Activated CD8-positive, alpha-beta memory T cell treated with anti-CD3 and anti-CD28 coated beads, Interleukin-2, amount 50 U/mL, for 4 hours (primary cell): ENCODE results near the gene TMPRSS15.

ENCODE experiments used
- DNase-seq: peaks from one replicate; pipeline ENCODE4 v3.0.0-alpha.2; 2020

TMPRSS15 gene

DNA sequence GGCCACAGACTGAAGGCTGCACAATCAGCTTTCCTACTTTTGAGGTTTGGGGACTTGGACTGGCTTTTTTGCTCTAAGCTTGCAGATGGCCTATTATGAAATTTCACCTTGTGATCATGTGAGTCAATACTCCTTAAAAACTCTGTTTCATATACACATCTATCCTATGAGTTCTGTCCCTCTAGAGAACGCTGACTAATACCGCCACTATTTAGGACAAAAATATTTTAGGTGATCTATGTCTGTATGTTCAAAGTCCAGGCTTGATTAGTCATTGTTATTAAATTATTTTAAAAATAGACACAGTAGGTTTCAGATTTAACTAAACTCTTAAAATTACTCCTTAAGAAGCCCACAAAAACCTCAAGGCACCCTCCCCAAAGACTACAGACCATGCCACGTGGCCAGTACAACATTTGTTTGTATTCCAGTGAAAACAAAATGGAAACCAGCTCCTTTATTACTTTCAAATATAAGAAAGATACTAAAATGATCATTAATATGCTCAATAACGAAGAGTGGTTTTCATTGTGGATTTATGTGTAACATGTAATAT lies 63.1 kb downstream of the TMPRSS15 start:
- DNase-seq, result no peak

DNA sequence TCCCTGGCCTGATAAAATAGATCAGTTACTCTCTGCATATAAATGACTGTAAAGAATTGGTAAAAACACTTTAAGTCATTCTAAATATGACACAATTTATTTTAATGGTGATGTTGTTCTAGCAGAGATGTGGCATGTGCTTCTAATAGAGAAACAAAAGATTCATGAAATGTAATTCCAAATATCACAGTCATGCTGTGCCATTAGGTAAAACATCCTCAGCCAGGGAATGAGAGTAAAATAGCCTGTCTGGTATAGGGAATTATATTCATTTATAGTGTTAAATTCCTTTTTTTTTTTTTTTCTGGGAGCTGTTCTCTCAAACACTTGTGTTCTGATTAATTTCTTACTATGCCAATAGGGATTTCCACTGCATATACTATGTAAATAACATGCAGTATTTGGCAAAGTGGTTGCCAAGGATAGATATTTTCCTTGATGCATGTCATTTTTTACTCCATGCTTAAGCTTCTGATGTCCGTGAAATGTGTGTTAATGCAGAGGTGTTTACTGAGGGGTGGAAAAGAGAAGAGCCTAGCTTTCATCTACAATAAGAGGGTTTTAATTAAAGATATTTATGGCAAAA lies 67.8 kb downstream of the TMPRSS15 start:
- no peak for DNase-seq

DNA sequence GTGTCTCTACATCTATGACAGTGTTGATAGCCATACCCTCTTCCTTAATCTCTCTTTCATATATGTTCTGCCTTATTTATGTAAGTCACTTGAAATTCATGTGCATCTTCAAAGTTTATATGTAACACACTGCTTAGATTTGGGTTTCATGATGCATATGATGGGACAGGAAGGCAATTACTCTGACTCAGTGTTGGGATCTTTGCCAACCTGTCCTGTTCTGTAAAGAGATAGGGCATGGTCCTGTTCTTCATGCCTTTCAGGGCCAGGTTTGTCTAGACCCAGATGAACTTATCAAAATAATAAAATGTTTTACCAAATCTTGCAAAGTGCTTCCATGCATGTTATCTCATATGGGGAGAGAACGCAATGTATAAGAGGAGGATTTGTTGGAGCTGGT lies 69.5 kb downstream of the TMPRSS15 start:
- no peak for DNase-seq

DNA sequence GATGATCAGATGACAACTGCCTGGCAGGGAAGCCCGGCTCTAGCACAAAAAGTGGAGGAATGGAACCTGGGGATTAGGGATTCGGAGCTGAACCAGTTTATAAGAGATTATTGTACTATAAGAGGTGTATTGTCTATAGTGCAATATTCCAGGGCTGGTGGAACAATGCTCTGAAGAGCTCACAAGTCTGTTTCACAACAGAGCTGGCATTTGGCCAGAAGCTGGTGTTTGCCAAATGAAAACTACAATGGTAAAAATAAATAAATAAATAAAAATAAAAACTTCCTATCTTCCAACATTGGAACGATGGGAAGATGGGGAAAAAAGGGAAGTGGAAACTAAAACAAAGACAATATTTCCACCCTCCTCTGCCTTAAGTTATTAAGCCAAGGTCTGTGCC lies 85.4 kb downstream of the TMPRSS15 start:
- no peak for DNase-seq

DNA sequence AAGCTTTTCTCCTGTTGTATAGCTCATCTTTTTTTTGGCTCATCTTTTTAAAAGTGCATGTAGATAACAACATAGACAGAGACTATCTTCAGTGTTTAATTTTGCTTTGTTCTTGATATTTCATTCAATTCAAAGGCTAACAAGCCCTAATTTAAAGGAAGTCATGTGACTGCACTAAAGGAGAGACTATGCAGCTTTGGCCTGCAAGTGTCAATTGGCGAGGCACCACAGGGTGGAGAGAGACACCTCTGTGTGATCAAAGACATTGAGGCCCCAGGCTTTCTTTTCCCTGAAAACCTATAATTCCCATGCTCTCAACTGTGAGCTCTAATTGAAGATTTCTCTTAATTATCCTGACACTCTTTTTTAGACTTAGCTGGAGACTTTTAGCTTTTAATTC lies 105.4 kb downstream of the TMPRSS15 start:
- DNase-seq, result no peak

DNA sequence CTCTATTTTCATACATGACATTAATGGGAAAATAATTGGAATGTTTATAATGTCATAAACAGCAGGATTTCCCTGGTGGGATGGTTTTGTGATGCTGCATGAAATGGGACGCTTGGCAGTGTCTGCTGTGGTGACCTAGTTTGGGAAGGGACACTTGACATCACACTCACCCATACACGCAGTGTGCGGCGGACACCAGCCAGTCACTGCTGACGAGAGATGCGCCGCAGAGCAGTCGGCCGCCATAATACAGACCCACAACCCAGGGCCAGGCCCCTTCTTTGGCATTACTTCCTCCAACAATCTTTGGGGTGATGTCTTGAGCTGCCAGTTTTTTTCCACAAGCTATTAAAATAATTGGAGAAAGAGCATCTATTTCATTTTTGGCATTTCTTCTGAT lies 109.5 kb downstream of the TMPRSS15 start:
- DNase-seq, result no peak

DNA sequence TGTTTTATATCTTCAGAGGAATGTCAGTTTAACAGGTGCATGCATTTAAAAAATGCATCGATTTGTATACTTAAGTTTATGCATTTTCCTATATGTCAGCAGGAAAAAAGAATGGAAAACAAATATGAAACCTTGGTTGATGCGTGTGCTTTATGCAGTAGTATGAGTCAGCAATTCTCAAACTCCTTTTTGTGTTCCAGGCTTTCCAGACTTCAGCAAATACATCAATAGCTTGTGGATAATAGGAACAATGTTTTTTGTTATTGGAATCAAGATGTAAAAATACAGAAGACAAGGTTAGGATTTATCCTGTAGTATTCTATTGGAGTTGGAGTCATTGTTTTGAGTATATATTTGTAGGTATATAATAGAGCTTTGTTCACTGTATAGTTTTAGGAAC lies 113.7 kb downstream of the TMPRSS15 start:
- DNase-seq, result no peak

DNA sequence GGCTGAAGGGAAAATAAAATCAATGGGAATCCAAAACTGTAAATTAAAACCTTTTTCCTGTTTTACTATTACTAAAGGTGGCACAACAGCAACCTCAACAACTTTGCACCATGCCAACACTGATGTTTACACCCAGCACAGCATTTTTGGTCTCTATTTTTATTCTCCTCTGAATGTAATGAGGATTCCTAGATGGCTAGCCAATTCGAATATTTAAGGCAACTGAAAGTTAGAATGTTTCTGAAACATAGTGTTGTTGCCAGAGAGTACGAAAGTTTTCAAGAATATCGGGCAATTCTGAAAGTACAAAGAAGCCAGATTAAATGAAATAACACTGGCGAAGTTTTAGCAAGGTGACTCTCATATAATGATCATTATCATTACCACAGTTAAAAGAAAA lies 118.2 kb downstream of the TMPRSS15 start:
- DNase-seq, result no peak

DNA sequence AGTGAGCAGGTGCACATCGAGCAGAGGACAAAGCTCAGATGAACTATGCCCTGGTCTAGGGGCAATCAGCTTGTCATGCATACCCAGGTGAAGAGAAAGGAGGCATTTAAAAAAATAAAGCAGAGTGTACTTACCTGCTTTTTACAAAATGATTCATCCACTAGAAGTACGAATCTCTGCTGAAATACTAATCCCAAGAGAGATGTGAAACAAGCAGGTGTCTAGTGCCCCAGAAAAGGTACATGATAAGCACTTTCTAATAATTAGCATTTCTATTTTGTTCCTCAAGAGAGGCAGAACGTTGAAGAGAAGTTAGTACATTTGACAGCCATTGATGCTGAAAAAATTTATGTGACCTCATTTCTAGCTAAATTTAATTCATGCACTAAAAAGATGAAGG lies 127.8 kb downstream of the TMPRSS15 start:
- DNase-seq, result no peak

DNA sequence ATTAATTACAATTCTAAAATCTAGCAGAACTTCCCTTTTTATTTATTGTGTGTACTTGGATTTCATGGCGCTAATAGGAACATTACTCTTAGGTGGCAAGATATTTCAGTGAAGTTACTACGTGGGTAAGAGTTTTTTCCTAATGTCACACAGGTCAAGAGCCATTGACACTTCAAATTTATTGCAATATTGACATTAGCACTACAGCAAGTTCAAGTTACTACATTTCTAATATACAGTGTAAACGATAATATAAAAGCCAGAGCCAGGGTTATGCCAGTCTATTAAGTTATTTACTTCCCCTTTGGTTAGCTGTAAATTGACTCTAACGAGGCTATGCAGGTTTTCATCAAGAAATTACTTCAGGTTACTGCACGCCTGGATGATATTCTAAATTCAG lies 129.2 kb downstream of the TMPRSS15 start:
- no peak for DNase-seq

DNA sequence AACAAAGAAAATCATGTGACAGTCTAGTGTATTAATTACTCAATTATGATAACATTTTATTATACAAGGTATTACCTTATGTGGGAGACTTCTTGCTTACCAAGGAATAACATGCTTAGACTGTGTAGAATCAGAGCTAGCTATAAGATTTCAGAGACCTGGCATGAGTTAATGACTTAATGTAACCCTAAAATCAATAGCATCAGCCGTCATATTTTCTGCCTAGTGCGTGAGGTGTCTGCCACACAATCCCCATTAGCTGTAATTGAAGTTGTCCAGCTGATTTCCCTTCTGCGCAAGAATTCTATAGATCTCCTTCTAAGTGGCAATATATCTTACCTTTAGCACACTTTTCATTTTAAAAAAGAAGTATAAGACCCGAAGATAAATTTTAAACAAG lies 130.2 kb downstream of the TMPRSS15 start:
- DNase-seq, result no peak

DNA sequence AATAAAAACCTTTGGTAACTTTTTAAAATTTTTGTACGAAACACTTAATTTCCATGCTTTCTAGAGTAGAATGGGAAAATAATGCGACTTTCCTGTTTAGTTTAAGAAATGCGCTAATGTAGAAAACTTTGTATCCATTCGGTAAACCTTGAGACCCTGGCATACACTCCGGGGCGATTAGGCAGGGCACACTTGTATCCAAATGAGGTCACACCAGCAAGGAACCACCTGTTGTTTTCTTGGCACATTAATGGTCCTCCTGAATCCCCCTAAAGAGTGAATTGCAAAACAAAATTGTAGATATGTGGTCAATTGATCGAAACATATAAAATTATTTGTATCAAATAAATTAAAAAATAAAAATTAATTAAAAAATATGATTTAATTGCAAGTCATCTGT lies 133.7 kb downstream of the TMPRSS15 start:
- DNase-seq, result no peak

DNA sequence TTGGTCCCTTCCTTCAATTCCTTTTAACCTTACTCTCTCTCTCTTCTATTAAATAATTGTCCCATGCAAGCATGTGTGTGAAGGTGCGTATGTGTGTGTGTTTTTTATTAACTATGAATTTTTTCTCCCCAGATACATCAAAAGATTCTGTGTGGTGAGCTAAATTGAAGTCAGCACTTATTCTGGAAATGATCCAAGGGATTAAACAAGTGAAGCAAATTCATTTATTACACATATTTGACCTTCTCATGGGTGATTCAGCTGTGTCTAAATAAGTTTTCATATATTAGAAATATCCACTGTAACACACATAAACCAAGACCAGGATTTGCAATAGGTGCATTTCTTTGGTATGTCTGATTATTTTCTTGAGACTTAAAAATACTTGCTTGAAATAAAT lies 134.7 kb downstream of the TMPRSS15 start:
- no peak for DNase-seq

DNA sequence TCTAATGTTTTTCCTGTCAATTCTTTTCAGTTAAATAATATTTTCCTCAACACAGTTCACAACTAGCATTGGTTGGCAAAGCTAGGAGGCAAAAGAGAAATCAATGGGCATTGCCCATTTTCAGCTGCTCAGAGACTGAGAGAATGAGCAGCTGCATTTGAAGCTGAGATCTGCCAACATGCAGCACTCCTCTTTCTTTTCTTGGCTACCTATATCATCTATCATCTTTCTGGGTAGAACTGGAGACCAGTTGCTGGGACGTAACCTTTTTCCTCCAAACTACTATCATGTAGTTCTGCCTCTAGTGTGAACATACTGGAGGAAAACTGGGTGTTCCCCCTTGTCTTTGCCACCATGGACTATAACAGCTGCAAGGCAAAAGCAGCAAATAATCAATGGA lies 136.1 kb downstream of the TMPRSS15 start:
- no peak for DNase-seq

DNA sequence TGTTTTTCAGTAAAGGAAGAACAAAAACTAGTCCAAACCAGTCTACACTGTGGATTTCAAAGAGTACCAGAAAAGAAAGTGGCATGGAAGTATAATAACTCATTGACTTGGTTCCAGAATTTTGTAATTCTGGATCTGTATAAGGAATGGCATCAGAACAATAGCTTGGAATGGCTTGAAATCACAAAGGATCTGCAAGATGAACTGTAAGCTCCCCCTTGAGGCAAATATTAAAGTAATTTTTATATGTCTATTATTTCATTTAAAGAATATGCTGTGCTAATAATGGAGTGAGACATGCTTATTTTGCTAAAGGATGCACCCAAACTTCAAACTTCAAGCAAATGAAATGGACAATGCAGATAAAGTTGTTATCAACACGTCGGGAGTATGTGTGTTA lies 137.6 kb downstream of the TMPRSS15 start:
- no peak for DNase-seq

DNA sequence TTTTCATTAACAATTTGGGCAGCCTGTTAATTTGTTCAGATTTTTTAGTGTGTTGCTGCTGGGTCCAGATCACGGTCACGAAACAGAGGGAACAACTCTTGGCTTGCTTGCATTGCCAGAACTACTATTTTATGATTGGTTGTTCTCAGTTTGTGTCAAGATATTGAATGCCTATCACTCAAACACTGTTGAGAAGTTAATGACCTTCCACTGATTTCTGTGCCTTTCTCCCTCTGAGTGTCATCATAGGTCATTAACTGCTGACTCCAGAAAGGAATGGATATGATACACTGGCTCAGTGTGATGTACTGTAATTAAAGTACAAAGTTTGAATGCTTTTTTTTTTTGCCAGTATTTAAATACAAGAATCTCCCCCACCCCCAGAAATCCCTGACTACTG lies 149.8 kb downstream of the TMPRSS15 start:
- DNase-seq, result no peak

DNA sequence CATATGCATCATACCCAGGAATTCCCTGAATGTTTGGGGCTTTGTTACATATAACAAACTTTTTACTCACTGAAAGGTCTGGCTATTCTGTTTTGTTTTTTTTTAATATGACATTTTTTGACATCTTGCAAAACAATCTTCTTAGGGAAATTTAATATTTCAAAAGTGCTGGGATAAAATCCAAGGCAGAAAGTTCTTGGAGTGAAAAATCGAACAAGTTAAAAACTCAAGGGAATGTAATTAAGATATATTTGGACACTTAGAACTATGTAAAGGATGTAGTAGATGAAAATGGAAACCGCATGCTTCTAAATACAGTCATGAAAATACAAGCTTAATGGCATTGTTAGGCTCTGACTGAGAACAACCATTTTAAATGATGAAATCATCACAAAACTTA lies 150.4 kb downstream of the TMPRSS15 start:
- no peak for DNase-seq

DNA sequence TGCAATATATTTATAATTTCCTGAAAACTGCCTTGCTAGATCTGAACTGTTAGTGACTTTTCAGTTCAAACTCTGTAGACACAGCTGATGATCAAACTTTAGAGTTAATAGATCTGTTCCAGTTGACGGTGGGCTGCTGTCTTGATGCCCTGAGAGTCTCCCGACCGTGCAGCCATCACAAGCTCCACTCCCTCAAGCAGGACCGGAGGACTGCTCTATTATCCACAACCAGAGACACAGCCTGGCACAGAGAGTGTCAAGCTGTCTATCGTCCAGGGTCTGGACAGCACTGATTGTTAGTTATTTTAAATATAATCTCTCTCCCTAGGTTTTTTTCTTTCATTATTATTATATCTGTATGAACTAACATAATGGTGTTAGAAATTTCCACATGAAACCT lies 150.9 kb downstream of the TMPRSS15 start:
- no peak for DNase-seq

DNA sequence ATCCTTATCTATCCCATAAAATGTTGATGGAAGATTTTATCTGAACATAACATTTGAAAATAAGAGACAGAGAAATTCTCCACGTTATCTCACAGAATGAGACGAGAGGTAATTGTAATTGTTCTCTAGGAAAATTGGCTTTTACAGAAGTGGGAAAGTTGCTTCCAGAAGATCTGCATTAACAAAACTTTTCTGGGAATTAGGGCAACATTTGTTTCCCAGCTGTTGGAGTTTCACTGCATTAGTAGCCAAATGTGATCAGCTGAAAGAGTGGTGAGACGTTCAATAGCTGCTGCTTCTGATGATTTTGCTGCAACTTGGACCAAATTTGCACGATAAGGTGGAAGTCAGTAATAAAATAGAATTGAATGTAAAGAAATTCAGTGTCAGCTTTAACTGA lies 151.3 kb downstream of the TMPRSS15 start:
- no peak for DNase-seq

DNA sequence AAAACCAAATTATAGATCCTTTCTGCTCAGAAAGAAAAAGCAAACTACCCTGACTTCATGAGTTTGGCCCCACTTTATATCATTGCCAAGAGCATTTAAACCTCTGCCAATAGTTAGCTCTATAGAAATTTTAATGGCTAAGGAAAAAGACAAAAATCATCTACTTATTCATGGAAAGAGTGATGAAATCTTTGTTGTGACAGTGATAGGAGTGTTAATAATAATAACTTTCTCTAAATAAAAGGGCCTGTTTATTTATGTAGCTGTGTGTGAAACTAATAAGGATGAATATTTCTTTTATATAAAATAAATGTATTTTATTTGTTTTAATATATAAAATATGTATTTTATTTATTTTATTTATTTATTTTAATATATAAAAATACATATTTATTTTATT lies 152.5 kb downstream of the TMPRSS15 start:
- DNase-seq, result no peak

DNA sequence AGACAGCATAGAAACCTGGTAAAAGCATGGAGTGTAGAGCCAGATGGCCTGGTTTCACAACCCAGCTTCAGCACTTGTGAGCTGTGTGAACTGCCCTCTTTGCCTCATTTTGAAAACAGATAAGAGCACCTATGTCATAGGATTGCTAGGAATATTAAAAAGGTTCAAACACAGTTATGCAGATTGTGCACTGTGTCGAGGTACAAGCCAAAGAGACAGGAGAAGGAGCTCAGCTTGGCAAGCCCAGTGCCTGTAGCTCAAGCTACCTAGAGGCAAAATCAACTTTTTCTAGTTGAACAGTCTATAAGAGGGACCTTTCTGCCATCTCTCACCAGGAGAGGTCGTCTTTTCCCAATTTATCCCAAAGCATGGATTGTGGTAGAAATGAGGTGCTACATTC lies 153.9 kb downstream of the TMPRSS15 start:
- no peak for DNase-seq

DNA sequence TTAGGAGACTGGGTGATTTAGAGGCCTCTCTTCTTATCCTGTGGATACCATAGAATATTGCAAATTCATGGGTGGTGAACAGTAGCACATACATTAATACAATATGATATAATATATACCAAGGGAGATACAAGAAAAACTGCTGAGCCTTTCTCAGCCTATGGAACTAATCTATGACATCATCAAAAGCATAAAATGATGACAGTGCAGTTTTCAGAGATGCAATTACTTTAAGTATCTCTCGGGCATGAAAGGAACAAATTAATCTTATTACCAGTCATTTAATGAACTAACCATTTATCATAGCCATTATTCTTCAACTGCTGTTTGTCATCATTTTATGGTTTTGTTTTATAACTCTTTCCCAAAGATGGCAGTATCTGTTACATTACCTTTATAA lies 155.4 kb downstream of the TMPRSS15 start:
- DNase-seq, result no peak

DNA sequence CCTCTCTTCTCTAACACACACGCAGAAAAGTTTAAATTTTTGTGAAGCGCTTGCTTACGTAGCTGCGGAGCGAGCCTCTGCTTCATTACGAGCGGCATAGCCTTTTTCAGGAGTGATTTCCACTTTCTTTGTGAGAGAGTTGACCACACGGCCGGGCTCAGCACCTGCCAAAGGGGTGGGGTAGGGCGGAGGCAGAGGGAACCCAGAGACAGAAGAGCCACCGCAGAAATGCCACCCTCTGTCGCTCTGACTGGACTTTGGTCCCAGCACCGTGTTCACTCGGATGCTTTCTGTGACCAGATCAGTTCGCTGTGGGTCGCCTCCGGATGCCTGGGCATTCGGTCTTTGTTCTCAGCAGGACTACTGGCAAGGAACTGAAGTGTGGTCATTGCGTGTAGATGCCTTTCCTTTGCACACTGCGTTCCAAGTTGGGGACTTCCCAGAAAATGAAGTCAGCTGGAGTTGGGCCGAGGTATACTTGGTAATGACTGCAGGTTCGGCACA lies 158.1 kb downstream of the TMPRSS15 start:
- DNase-seq, result no peak

DNA sequence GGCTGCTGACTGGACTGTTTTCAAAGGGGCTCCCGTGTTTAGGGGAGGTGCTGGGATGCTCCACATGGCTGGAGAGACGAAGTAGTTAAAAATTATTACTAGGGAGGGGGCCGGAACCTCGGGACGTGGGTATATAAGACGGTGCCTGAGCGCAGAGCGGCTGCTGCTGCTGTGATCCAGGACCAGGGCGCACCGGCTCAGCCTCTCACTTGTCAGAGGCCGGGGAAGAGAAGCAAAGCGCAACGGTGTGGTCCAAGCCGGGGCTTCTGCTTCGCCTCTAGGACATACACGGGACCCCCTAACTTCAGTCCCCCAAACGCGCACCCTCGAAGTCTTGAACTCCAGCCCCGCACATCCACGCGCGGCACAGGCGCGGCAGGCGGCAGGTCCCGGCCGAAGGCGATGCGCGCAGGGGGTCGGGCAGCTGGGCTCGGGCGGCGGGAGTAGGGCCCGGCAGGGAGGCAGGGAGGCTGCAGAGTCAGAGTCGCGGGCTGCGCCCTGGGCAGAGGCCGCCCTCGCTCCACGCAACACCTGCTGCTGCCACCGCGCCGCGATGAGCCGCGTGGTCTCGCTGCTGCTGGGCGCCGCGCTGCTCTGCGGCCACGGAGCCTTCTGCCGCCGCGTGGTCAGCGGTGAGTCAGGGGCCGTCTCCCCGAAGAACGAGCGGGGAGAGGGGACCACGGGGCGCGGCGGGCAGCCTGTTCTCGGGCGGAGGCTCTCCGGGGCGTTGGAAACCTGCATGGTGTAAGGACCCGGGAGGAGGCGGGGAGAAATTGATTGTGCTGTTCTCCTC lies 158.7 kb downstream of the TMPRSS15 start, which contains the start of gene CHODL:
CHODL (plus strand) TSS at position 163 of the 793 bp plus-strand sequence; CDS start at position 554, 391 bp downstream.
- DNase-seq, result no peak
